ENCODE data around the gene HCN1.

The HCN1 gene

GRCh38 chr5:45408067-45408466 is 288.1 kb downstream of the HCN1 start:
- H3K4me1 ChIP-seq (ENCODE audit: control insufficient read depth, insufficient read depth, low read length) = no peaks in the 10 kb centered on the region
- no peak overlapping the region for H3K4me3 ChIP-seq (ENCODE audit: low read depth, low read length)
- POLR2A ChIA-PET = no interaction called here
- CTCF ChIA-PET = interaction anchor here (0.6 kb wide), 1 partner anchor 455 kb away, joined by 6 read pairs; no protein-coding TSS in a partner anchor
- no peaks in the 10 kb centered on the region for H3K36me3 ChIP-seq (ENCODE audit: control insufficient read depth in 2 of 2, insufficient read depth in 1 of 2, low read length in 2 of 2)
- peaks cover 2% of the 10 kb centered on the region; the same call in 1 of the 2 replicates for H3K9me3 ChIP-seq (ENCODE audit: control insufficient read depth, insufficient read depth, low read depth, low read length)
- no peak for TF ChIP-seq ZNF174 (tag by site-specific recombination; IDR thresholded peaks at IDR 0.05)
- no peak for TF ChIP-seq HIC1 (tag by site-specific recombination; IDR thresholded peaks at IDR 0.05)
- no peak for TF ChIP-seq ZNF433 (tag by site-specific recombination; IDR thresholded peaks at IDR 0.05; ENCODE audit: low read depth)
- TF ChIP-seq SCRT2 (tag by site-specific recombination; IDR thresholded peaks at IDR 0.05) = no peak
- TF ChIP-seq ZNF792 (tag by site-specific recombination; IDR thresholded peaks at IDR 0.05) = no peak
- no peak for TF ChIP-seq ZNF10 (tag by site-specific recombination; IDR thresholded peaks at IDR 0.05)
- no peak overlapping the region for H3K27ac ChIP-seq (ENCODE audit: extremely low read depth, low read depth, low read length)

GRCh38 chr5:45402804-45403455 is 293.2 kb downstream of the HCN1 start:
- Histone ChIP-seq H3K27ac (ENCODE audit: extremely low read depth, low read depth, low read length) (no peak overlapping the region), H3K4me3 (ENCODE audit: low read depth, low read length) (no peak overlapping the region), H3K36me3 (ENCODE audit: control insufficient read depth in 2 of 2, insufficient read depth in 1 of 2, low read length in 2 of 2) (no peaks in the 10 kb centered on the region), H3K4me1 (ENCODE audit: control insufficient read depth, insufficient read depth, low read length) (no peaks in the 10 kb centered on the region), H3K9me3 (ENCODE audit: control insufficient read depth, insufficient read depth, low read depth, low read length) (no peaks in the 10 kb centered on the region)
- ChIA-PET CTCF (interaction anchor here (0.5 kb wide), 1 partner anchor 469 kb away, joined by 3 read pairs; no protein-coding TSS in a partner anchor), POLR2A (no interaction called here)
- TF ChIP-seq GLIS1 (tag by site-specific recombination; IDR thresholded peaks at IDR 0.05) = no peak
- no peak for TF ChIP-seq KLF7 (tag by site-specific recombination; IDR thresholded peaks at IDR 0.05; ENCODE audit: borderline replicate concordance)
- TF ChIP-seq ZNF624 (tag by site-specific recombination; IDR thresholded peaks at IDR 0.05) = no peak
- no peak for TF ChIP-seq ZNF311 (tag by site-specific recombination; IDR thresholded peaks at IDR 0.05; ENCODE audit: borderline replicate concordance)
- no peak for TF ChIP-seq CTCF (tag by site-specific recombination; IDR thresholded peaks at IDR 0.05)
- no peak for TF ChIP-seq INSM2 (tag by site-specific recombination; IDR thresholded peaks at IDR 0.05)
- no peak for TF ChIP-seq ZNF600 (tag by site-specific recombination; IDR thresholded peaks at IDR 0.05)
- TF ChIP-seq ZNF114 (tag by site-specific recombination; IDR thresholded peaks at IDR 0.05) = no peak
- TF ChIP-seq ZNF747 (tag by site-specific recombination; IDR thresholded peaks at IDR 0.05) = no peak
- no peak for TF ChIP-seq TRIM28 (IDR thresholded peaks at IDR 0.05; ENCODE audit: borderline replicate concordance, low read length)
- no peak for TF ChIP-seq ZNF16 (tag by site-specific recombination; IDR thresholded peaks at IDR 0.05; ENCODE audit: low read depth)
- TF ChIP-seq ZNF391 (tag by site-specific recombination; IDR thresholded peaks at IDR 0.05; ENCODE audit: borderline replicate concordance, low read depth) = no peak
- no peak for TF ChIP-seq ZNF585B (tag by site-specific recombination; IDR thresholded peaks at IDR 0.05)
- TF ChIP-seq SP7 (tag by site-specific recombination; IDR thresholded peaks at IDR 0.05) = no peak
- no peak for TF ChIP-seq ZFP41 (tag by site-specific recombination; IDR thresholded peaks at IDR 0.05; ENCODE audit: borderline replicate concordance)
- no peak for TF ChIP-seq ZNF211 (tag by site-specific recombination; IDR thresholded peaks at IDR 0.05; ENCODE audit: low read depth)
- TF ChIP-seq ZNF169 (tag by site-specific recombination; IDR thresholded peaks at IDR 0.05) = no peak
- TF ChIP-seq ZNF398 (tag by site-specific recombination; IDR thresholded peaks at IDR 0.05) = no peak
- no peak for TF ChIP-seq PRDM6 (tag by site-specific recombination; IDR thresholded peaks at IDR 0.05)
